HepG2 (cell line): Measurements from ENCODE around the gene OSBPL2. TPM values are rescaled to one million over a fixed set of nuclear protein-coding genes. Genes with fewer than 3 reads are reported as not detected.

ENCODE experiments used
- CEBPG ChIP-seq: IDR thresholded peaks from 2 replicates; pipeline ENCODE4 v1.6.1; 2016
- GATA4 ChIP-seq: sonication (generic); IDR thresholded peaks from 2 replicates; pipeline ENCODE4 v1.6.1; 2016; ENCODE audit warnings: antibody characterized with exemption, low read depth, borderline replicate concordance
- KDM3A ChIP-seq: IDR thresholded peaks from 2 replicates; pipeline ENCODE4 v1.6.1; 2018; ENCODE audit warnings: low read depth, missing compliant biosample characterization
- ZBTB40 ChIP-seq, 2 experiments: fragments of 450-650 bp in 1 of 2; sonication (generic) in 1 of 2; formaldehyde crosslinking in 1 of 2; IDR thresholded peaks; 2 replicates each; pipeline versions ENCODE4 v1.6.1 to v1.8.0; 2016 to 2022; ENCODE audit warnings: antibody characterized with exemption in 1 of 2, mild to moderate bottlenecking in 1 of 2, missing genetic modification reagents in 1 of 2
- ZNF274 ChIP-seq: sonication (generic); formaldehyde crosslinking; IDR thresholded peaks from 2 replicates; pipeline ENCODE4 v1.5.1; 2020; ENCODE audit warnings: mild to moderate bottlenecking, missing genetic modification reagents
- ZNF530 ChIP-seq: sonication (generic); formaldehyde crosslinking; IDR thresholded peaks from 2 replicates; pipeline ENCODE4 v1.5.0; 2020; ENCODE audit warnings: low read depth, mild to moderate bottlenecking, missing genetic modification reagents
- ZNF564 ChIP-seq: sonication (generic); formaldehyde crosslinking; IDR thresholded peaks from 2 replicates; pipeline ENCODE4 v1.8.1; 2023; ENCODE audit warnings: mild to moderate bottlenecking, missing genetic modification reagents
- ZNF710 ChIP-seq: sonication (generic); formaldehyde crosslinking; IDR thresholded peaks from 2 replicates; pipeline ENCODE4 v1.5.0; 2020; ENCODE audit warnings: mild to moderate bottlenecking, missing genetic modification reagents, borderline replicate concordance
- ZNF746 ChIP-seq: sonication (generic); formaldehyde crosslinking; IDR thresholded peaks from 2 replicates; pipeline ENCODE4 v1.8.0; 2022; ENCODE audit warnings: mild to moderate bottlenecking, missing genetic modification reagents
- polyA plus RNA-seq, 8 experiments: library from polyadenylated mRNA; depleted of rRNA in 3 of 8; stranded (reverse) in 7 of 8; unstranded in 1 of 8; fragments of >200 nt; fragmentation: Illumina TruSeq in 4 of 8; extraction: Trizol in 4 of 8; gene quantifications; 2 replicates each; pipeline versions ENCODE4 v1.2.1 to v1.2.3, GENCODE V29; 2011 to 2016; ENCODE audit warnings: low read depth in 4 of 8, missing spikeins in 1 of 8, mixed read lengths in 1 of 8; ENCODE audit not compliant: insufficient read depth in 1 of 8
- total RNA-seq, 5 experiments: library from RNA; depleted of rRNA; stranded (reverse); fragments of >200 nt; fragmentation: Illumina TruSeq; extraction: Trizol; gene quantifications; 2 replicates each; pipeline ENCODE4 v1.2.3, GENCODE V29; 2016; ENCODE audit warnings: low read depth in 1 of 5
- TF ChIP-seq, protein P1 (sequence below): sonication (generic); formaldehyde crosslinking; IDR thresholded peaks from 2 replicates; pipeline ENCODE4 v1.8.0; 2022; ENCODE audit warnings: mild to moderate bottlenecking, missing genetic modification reagents

OSBPL2 gene
- total and polyA plus RNA-seq, 2 of the 13 experiments (the other 11 are each of a cell fraction or from before 2014, with no cell fraction given) = 18.5 to 37.4 TPM

GRCh38 chr20:62237514-62237800 lies 864 bp upstream of the OSBPL2 start (continued):
- TF ChIP-seq ZBTB40 (IDR thresholded peaks at IDR 0.05) (no peak), ZBTB40 (CRISPR knock-in tag; IDR thresholded peaks at IDR 0.05) (no peak), ZNF710 (CRISPR knock-in tag) (no peak), GATA4 (0 out of 2 replicates have a peak, but pooled peaks have one; percentile 8), ZNF530 (no peak), CEBPG (CRISPR knock-in tag) (no peak), ZNF564 (no peak), KDM3A (CRISPR knock-in tag) (no peak), ZNF274 (CRISPR knock-in tag) (no peak), ZNF746 (CRISPR knock-in tag) (no peak; the same call in 1 of the 2 replicates)
- TF ChIP-seq, protein P1, sequence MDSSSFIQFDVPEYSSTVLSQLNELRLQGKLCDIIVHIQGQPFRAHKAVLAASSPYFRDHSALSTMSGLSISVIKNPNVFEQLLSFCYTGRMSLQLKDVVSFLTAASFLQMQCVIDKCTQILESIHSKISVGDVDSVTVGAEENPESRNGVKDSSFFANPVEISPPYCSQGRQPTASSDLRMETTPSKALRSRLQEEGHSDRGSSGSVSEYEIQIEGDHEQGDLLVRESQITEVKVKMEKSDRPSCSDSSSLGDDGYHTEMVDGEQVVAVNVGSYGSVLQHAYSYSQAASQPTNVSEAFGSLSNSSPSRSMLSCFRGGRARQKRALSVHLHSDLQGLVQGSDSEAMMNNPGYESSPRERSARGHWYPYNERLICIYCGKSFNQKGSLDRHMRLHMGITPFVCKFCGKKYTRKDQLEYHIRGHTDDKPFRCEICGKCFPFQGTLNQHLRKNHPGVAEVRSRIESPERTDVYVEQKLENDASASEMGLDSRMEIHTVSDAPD = no peak
